ENCODE measurements around the gene GABRB1.

GABRB1 gene

DNA sequence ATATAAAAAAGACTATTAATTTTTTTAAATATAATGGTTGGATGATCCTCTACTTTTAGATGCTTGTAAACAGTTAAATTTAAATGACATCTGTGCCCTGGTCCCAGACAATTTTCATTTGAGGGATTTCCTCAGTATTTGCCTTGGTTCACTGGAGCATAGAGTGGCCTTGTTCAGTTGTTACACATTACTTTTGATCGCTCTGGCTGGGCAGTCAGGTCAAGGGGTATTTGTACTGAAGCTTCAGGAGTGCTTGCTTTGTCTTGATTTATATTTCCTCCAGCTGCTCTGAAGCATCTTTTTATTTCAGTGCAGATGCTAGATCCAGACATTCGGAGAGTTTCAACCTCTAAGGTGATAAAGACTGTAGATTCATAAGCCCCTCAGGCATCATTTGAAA is 382.2 kb downstream of the GABRB1 start:
- Histone ChIP-seq H3K36me3 (ENCODE audit: control insufficient read depth in 2 of 2, insufficient read depth in 2 of 2, low read length in 2 of 2) (no peaks in the 10 kb centered on the region), H3K9me3 (ENCODE audit: control insufficient read depth in 2 of 2, low read length in 2 of 2) (no peaks in the 10 kb centered on the region), H3K27me3 (ENCODE audit: control insufficient read depth in 1 of 2, insufficient read depth in 2 of 2, low read length in 2 of 2) (no peaks in the 10 kb centered on the region), H3K27ac (ENCODE audit: low read length) (no peak overlapping the region), H3K9ac (ENCODE audit: low read length in 2 of 2) (no peak overlapping the region), H3K4me1 (ENCODE audit: control insufficient read depth, insufficient read depth, low read length) (no peaks in the 10 kb centered on the region), H3K4me3 (ENCODE audit: low read length in 2 of 2) (no peak overlapping the region)

GRCh38 chr4:47415719-47416118 is 384.4 kb downstream of the GABRB1 start:
- H3K9ac ChIP-seq (ENCODE audit: low read length in 2 of 2): no peak overlapping the region
- no peak overlapping the region for H3K4me3 ChIP-seq (ENCODE audit: low read length in 2 of 2)
- H3K27me3 ChIP-seq (ENCODE audit: control insufficient read depth in 1 of 2, insufficient read depth in 2 of 2, low read length in 2 of 2): no peaks in the 10 kb centered on the region
- H3K9me3 ChIP-seq (ENCODE audit: control insufficient read depth in 2 of 2, low read length in 2 of 2): no peaks in the 10 kb centered on the region
- H3K4me1 ChIP-seq (ENCODE audit: control insufficient read depth, insufficient read depth, low read length): no peaks in the 10 kb centered on the region
- no peak overlapping the region for H3K27ac ChIP-seq (ENCODE audit: low read length)
- no peaks in the 10 kb centered on the region for H3K36me3 ChIP-seq (ENCODE audit: control insufficient read depth in 2 of 2, insufficient read depth in 2 of 2, low read length in 2 of 2)

- H3K27me3 ChIP-seq (ENCODE audit: control insufficient read depth in 1 of 2, insufficient read depth in 2 of 2, low read length in 2 of 2): no peaks in the 10 kb centered on the region
- no peaks in the 10 kb centered on the region for H3K9me3 ChIP-seq (ENCODE audit: control insufficient read depth in 2 of 2, low read length in 2 of 2)
- no peaks in the 10 kb centered on the region for H3K4me1 ChIP-seq (ENCODE audit: control insufficient read depth, insufficient read depth, low read length)
- H3K9ac ChIP-seq (ENCODE audit: low read length in 2 of 2): no peak overlapping the region
- no peaks in the 10 kb centered on the region for H3K36me3 ChIP-seq (ENCODE audit: control insufficient read depth in 2 of 2, insufficient read depth in 2 of 2, low read length in 2 of 2)
- H3K27ac ChIP-seq (ENCODE audit: low read length): no peak overlapping the region
- H3K4me3 ChIP-seq (ENCODE audit: low read length in 2 of 2): no peak overlapping the region
Observed at GRCh38 chr4:47418147-47418546, 386.8 kb downstream of the GABRB1 start.

DNA sequence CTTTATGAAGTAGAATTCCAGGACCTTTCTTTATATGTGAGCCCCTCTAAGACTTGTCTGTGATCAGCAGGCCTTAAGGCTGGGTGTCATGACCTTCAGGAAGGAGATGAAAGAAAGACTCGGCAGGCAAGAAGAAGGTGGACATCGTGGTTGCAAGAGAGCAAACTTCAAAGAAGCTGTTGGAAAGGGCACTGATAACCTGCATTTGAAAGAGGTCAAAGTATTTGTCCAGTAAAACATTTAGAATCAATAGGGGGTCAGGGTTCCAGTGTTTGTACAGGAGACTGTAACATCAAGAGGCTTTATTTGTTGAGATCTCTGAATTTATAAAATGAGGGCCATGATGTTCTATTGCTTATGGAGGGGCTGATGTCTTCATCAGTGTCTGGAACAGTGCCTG is 387.9 kb downstream of the GABRB1 start:
- Histone ChIP-seq H3K4me1 (ENCODE audit: control insufficient read depth, insufficient read depth, low read length) (no peaks in the 10 kb centered on the region), H3K27me3 (ENCODE audit: control insufficient read depth in 1 of 2, insufficient read depth in 2 of 2, low read length in 2 of 2) (no peaks in the 10 kb centered on the region), H3K36me3 (ENCODE audit: control insufficient read depth in 2 of 2, insufficient read depth in 2 of 2, low read length in 2 of 2) (no peaks in the 10 kb centered on the region), H3K4me3 (ENCODE audit: low read length in 2 of 2) (no peak overlapping the region), H3K27ac (ENCODE audit: low read length) (no peak overlapping the region), H3K9ac (ENCODE audit: low read length in 2 of 2) (no peak overlapping the region), H3K9me3 (ENCODE audit: control insufficient read depth in 2 of 2, low read length in 2 of 2) (no peaks in the 10 kb centered on the region)

- no peak overlapping the region for H3K27ac ChIP-seq (ENCODE audit: low read length)
- no peaks in the 10 kb centered on the region for H3K27me3 ChIP-seq (ENCODE audit: control insufficient read depth in 1 of 2, insufficient read depth in 2 of 2, low read length in 2 of 2)
- no peaks in the 10 kb centered on the region for H3K36me3 ChIP-seq (ENCODE audit: control insufficient read depth in 2 of 2, insufficient read depth in 2 of 2, low read length in 2 of 2)
- H3K4me3 ChIP-seq (ENCODE audit: low read length in 2 of 2): no peak overlapping the region
- no peaks in the 10 kb centered on the region for H3K4me1 ChIP-seq (ENCODE audit: control insufficient read depth, insufficient read depth, low read length)
- no peak overlapping the region for H3K9ac ChIP-seq (ENCODE audit: low read length in 2 of 2)
- no peaks in the 10 kb centered on the region for H3K9me3 ChIP-seq (ENCODE audit: control insufficient read depth in 2 of 2, low read length in 2 of 2)
Observed at GRCh38 chr4:47425628-47426027, 394.3 kb downstream of the GABRB1 start.

GRCh38 chr4:47427935-47428334 is 396.6 kb downstream of the GABRB1 start:
- H3K9ac ChIP-seq (ENCODE audit: low read length in 2 of 2): no peak overlapping the region

GRCh38 chr4:47432749-47433148 is 401.4 kb downstream of the GABRB1 start:
- Histone ChIP-seq H3K9me3 (ENCODE audit: control insufficient read depth in 2 of 2, low read length in 2 of 2) (no peaks in the 10 kb centered on the region), H3K4me1 (ENCODE audit: control insufficient read depth, insufficient read depth, low read length) (no peaks in the 10 kb centered on the region), H3K36me3 (ENCODE audit: control insufficient read depth in 2 of 2, insufficient read depth in 2 of 2, low read length in 2 of 2) (no peaks in the 10 kb centered on the region), H3K27me3 (ENCODE audit: control insufficient read depth in 1 of 2, insufficient read depth in 2 of 2, low read length in 2 of 2) (no peaks in the 10 kb centered on the region), H3K9ac (ENCODE audit: low read length in 2 of 2) (no peak overlapping the region), H3K4me3 (ENCODE audit: low read length in 2 of 2) (no peak overlapping the region), H3K27ac (ENCODE audit: low read length) (no peak overlapping the region)

More at GRCh38 chr4:47427935-47428334, 396.6 kb downstream of the GABRB1 start:
- Histone ChIP-seq H3K27ac (ENCODE audit: low read length) (no peak overlapping the region), H3K9me3 (ENCODE audit: control insufficient read depth in 2 of 2, low read length in 2 of 2) (no peaks in the 10 kb centered on the region), H3K4me1 (ENCODE audit: control insufficient read depth, insufficient read depth, low read length) (no peaks in the 10 kb centered on the region), H3K4me3 (ENCODE audit: low read length in 2 of 2) (no peak overlapping the region), H3K36me3 (ENCODE audit: control insufficient read depth in 2 of 2, insufficient read depth in 2 of 2, low read length in 2 of 2) (no peaks in the 10 kb centered on the region), H3K27me3 (ENCODE audit: control insufficient read depth in 1 of 2, insufficient read depth in 2 of 2, low read length in 2 of 2) (no peaks in the 10 kb centered on the region)

- Histone ChIP-seq H3K36me3 (ENCODE audit: control insufficient read depth in 2 of 2, insufficient read depth in 2 of 2, low read length in 2 of 2) (no peaks in the 10 kb centered on the region), H3K4me1 (ENCODE audit: control insufficient read depth, insufficient read depth, low read length) (no peaks in the 10 kb centered on the region), H3K27ac (ENCODE audit: low read length) (no peak overlapping the region), H3K9me3 (ENCODE audit: control insufficient read depth in 2 of 2, low read length in 2 of 2) (no peaks in the 10 kb centered on the region), H3K9ac (ENCODE audit: low read length in 2 of 2) (no peak overlapping the region), H3K27me3 (ENCODE audit: control insufficient read depth in 1 of 2, insufficient read depth in 2 of 2, low read length in 2 of 2) (no peaks in the 10 kb centered on the region), H3K4me3 (ENCODE audit: low read length in 2 of 2) (no peak overlapping the region)
Observed at GRCh38 chr4:47434931-47435330, 403.6 kb downstream of the GABRB1 start.

DNA sequence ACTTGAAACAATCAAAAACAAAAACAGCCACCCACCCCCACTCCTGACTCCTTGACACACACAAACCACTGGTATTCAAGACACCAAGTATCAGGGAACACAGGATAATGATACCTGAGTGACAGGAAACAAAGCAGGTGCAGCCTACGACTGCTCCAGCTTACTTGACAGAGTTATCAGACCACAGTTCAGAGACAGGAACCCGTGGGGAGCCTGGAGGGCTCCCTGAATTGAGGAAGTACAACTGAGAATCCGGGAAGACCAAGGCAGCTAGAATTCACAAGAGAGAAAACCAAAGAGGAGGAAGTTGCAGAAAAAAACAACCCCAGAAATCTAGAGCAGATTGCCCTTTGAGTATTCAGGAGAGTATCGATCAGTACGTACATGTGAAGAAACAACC is 411.6 kb downstream of the GABRB1 start:
- no peaks in the 10 kb centered on the region for H3K36me3 ChIP-seq (ENCODE audit: control insufficient read depth in 2 of 2, insufficient read depth in 2 of 2, low read length in 2 of 2)
- no peak overlapping the region for H3K4me3 ChIP-seq (ENCODE audit: low read length in 2 of 2)
- no peak overlapping the region for H3K9ac ChIP-seq (ENCODE audit: low read length in 2 of 2)
- H3K27ac ChIP-seq (ENCODE audit: low read length): no peak overlapping the region
- H3K9me3 ChIP-seq (ENCODE audit: control insufficient read depth in 2 of 2, low read length in 2 of 2): no peaks in the 10 kb centered on the region
- H3K4me1 ChIP-seq (ENCODE audit: control insufficient read depth, insufficient read depth, low read length): no peaks in the 10 kb centered on the region
- no peaks in the 10 kb centered on the region for H3K27me3 ChIP-seq (ENCODE audit: control insufficient read depth in 1 of 2, insufficient read depth in 2 of 2, low read length in 2 of 2)

DNA sequence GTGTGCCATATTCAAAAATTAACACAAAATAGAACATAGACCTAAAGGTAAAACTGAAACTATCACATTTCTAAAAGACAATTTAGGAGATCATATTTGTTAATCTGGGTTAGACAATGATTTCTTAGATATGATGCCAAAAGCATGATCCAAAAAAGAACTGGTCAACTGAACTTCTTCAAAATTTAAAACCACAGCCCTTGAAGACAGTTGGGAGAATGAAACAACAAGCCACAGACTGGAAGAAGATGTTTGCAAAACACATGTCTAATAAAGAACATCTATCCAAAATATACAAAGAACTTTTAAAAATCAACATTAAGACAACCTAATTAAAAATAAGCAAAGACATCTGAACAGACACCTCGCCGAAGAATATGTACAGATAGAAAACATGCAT is 412.7 kb downstream of the GABRB1 start:
- Histone ChIP-seq H3K27ac (ENCODE audit: low read length) (no peak overlapping the region), H3K4me3 (ENCODE audit: low read length in 2 of 2) (no peak overlapping the region), H3K4me1 (ENCODE audit: control insufficient read depth, insufficient read depth, low read length) (no peaks in the 10 kb centered on the region), H3K9me3 (ENCODE audit: control insufficient read depth in 2 of 2, low read length in 2 of 2) (no peaks in the 10 kb centered on the region), H3K36me3 (ENCODE audit: control insufficient read depth in 2 of 2, insufficient read depth in 2 of 2, low read length in 2 of 2) (no peaks in the 10 kb centered on the region), H3K27me3 (ENCODE audit: control insufficient read depth in 1 of 2, insufficient read depth in 2 of 2, low read length in 2 of 2) (no peaks in the 10 kb centered on the region), H3K9ac (ENCODE audit: low read length in 2 of 2) (no peak overlapping the region)

- H3K27me3 ChIP-seq (ENCODE audit: control insufficient read depth in 1 of 2, insufficient read depth in 2 of 2, low read length in 2 of 2): no peaks in the 10 kb centered on the region
- no peak overlapping the region for H3K9ac ChIP-seq (ENCODE audit: low read length in 2 of 2)
- peaks cover 6 to 12% of the 10 kb centered on the region in 2 donors for H3K36me3 ChIP-seq (ENCODE audit: control insufficient read depth in 2 of 2, insufficient read depth in 2 of 2, low read length in 2 of 2)
- H3K4me3 ChIP-seq (ENCODE audit: low read length in 2 of 2): no peak overlapping the region
- H3K9me3 ChIP-seq (ENCODE audit: control insufficient read depth in 2 of 2, low read length in 2 of 2): no peaks in the 10 kb centered on the region
- no peak overlapping the region for H3K27ac ChIP-seq (ENCODE audit: low read length)
- H3K4me1 ChIP-seq (ENCODE audit: control insufficient read depth, insufficient read depth, low read length): no peaks in the 10 kb centered on the region
Observed at GRCh38 chr4:47451657-47452056, 420.3 kb downstream of the GABRB1 start.
